Measurements from ENCODE around the gene CDC5L.

CDC5L gene

DNA sequence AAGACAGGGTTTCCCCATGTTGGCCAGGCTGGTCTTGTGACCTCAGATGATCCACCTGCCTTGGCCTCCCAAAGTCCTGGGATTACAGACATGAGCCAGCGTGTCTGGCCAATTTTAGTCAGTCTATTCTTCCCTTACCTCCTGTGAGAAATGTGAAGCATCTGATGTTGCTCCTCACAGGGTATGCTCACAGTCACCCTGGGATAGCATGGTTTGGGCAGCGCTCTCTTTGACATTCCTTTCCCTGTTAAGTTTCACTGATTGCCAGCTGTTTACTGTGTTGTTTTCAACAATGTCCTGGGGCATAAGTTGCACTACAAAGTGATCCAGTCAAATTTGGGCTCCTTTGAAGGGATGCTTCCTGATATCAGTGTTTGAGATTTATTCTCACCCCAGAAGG lies 13.1 kb downstream of the CDC5L start:
- Histone ChIP-seq H3K36me3 (ENCODE audit: insufficient read depth, low read length) (peaks cover 88% of the 10 kb centered on the region), H3K9me3 (ENCODE audit: low read depth, low read length) (no peaks in the 10 kb centered on the region), H3K9ac (ENCODE audit: insufficient read length) (no peak overlapping the region), H3K27ac (no peak overlapping the region), H3K4me3 (no peak overlapping the region)
- TF ChIP-seq FOXP2 (optimal IDR thresholded peaks at IDR 0.05; ENCODE audit: control extremely low read depth, extremely low read length, insufficient read depth): no peak
- TF ChIP-seq EZH2 (IDR thresholded peaks at IDR 0.05): no peak
- TF ChIP-seq POLR2AphosphoS5 (IDR thresholded peaks at IDR 0.05; ENCODE audit: borderline replicate concordance, low read depth, low read length): no peak
- DNase-seq (ENCODE audit: low read depth, low spot score): no peak

DNA sequence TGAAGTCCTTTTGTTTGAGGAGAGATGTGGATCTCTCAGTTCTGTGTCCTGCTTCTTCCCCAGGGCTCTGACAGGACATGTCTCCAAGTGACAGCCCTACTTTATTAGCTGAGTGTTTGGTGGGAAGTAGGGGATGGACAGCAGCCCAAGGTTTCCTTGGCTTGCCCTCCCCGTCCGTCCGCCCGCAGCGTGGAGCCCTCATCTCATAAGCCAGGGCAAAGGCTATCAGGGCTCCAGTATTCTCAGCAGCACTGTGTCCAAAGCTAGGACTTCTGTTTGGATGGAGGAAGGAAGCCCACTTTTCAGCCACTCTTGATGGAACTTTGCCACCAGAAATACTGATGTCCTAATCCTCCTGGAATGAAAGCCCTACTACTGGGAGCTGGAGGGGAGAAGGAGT lies 13.6 kb downstream of the CDC5L start:
- Histone ChIP-seq H3K4me3 (no peak overlapping the region), H3K9ac (ENCODE audit: insufficient read length) (no peak overlapping the region), H3K36me3 (ENCODE audit: insufficient read depth, low read length) (peaks cover 88% of the 10 kb centered on the region), H3K9me3 (ENCODE audit: low read depth, low read length) (no peaks in the 10 kb centered on the region), H3K27ac (no peak overlapping the region)
- DNase-seq (ENCODE audit: low read depth, low spot score): no peak
- TF ChIP-seq POLR2AphosphoS5 (IDR thresholded peaks at IDR 0.05; ENCODE audit: borderline replicate concordance, low read depth, low read length) (no peak), FOXP2 (optimal IDR thresholded peaks at IDR 0.05; ENCODE audit: control extremely low read depth, extremely low read length, insufficient read depth) (no peak), EZH2 (IDR thresholded peaks at IDR 0.05) (no peak)

- TF ChIP-seq FOXP2 (optimal IDR thresholded peaks at IDR 0.05; ENCODE audit: control extremely low read depth, extremely low read length, insufficient read depth) (no peak), POLR2AphosphoS5 (IDR thresholded peaks at IDR 0.05; ENCODE audit: borderline replicate concordance, low read depth, low read length) (no peak), EZH2 (IDR thresholded peaks at IDR 0.05) (no peak)
- H3K9me3 ChIP-seq (ENCODE audit: low read depth, low read length): no peaks in the 10 kb centered on the region
- peak overlapping the region; percentile 17; the same call in 1 of the 2 replicates for H3K27ac ChIP-seq
- H3K9ac ChIP-seq (ENCODE audit: insufficient read length): no peak overlapping the region
- peaks cover 88% of the 10 kb centered on the region for H3K36me3 ChIP-seq (ENCODE audit: insufficient read depth, low read length)
- no peak for DNase-seq (ENCODE audit: low read depth, low spot score)
- H3K4me3 ChIP-seq: no peak overlapping the region
Observed at GRCh38 chr6:44404022-44404714, 16.7 kb downstream of the CDC5L start.

- peak overlapping the region; percentile 17; the same call in 1 of the 2 replicates for H3K27ac ChIP-seq
- H3K36me3 ChIP-seq (ENCODE audit: insufficient read depth, low read length): peaks cover 92% of the 10 kb centered on the region
- no peak overlapping the region for H3K4me3 ChIP-seq
- no peaks in the 10 kb centered on the region for H3K9me3 ChIP-seq (ENCODE audit: low read depth, low read length)
- no peak overlapping the region for H3K9ac ChIP-seq (ENCODE audit: insufficient read length)
- DNase-seq (ENCODE audit: low read depth, low spot score): no peak
- no peak for TF ChIP-seq EZH2 (IDR thresholded peaks at IDR 0.05)
- no peak for TF ChIP-seq POLR2AphosphoS5 (IDR thresholded peaks at IDR 0.05; ENCODE audit: borderline replicate concordance, low read depth, low read length)
- TF ChIP-seq FOXP2 (optimal IDR thresholded peaks at IDR 0.05; ENCODE audit: control extremely low read depth, extremely low read length, insufficient read depth): no peak
Observed at GRCh38 chr6:44404715-44405099, 17.2 kb downstream of the CDC5L start.

DNA sequence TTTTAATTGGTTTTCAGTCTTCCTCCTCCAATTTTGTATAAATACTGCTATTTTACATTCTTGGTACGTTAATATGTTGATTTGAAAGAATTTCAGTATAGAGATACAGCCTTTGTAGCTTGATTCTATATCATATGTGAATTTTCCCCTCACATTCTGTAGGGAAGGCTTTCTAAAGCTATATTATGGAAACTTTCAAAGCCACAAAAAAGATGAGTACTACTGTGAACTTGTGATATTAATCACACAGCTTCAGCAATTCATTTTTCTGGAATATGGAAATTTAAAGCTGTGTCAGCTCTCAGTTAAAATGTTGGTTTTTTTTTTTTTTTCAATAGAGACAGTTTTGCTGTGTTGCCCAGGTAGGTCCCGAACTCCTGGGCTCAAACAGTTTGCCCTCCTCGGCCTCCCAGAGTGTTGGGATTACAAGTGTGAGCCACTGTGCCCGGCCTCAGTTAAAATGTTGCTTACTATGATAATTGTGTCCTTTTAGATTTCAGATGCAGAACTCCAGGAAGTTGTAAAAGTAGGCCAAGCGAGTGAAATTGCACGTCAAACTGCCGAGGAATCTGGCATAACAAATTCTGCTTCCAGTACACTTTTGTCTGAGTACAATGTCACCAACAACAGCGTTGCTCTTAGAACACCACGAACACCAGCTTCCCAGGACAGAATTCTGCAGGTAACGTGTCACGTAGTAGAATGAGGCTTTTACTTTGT lies 20.6 kb downstream of the CDC5L start:
- no peak for TF ChIP-seq FOXP2 (optimal IDR thresholded peaks at IDR 0.05; ENCODE audit: control extremely low read depth, extremely low read length, insufficient read depth)
- no peak for TF ChIP-seq POLR2AphosphoS5 (IDR thresholded peaks at IDR 0.05; ENCODE audit: borderline replicate concordance, low read depth, low read length)
- TF ChIP-seq EZH2 (IDR thresholded peaks at IDR 0.05): no peak
- peaks cover 94% of the 10 kb centered on the region for H3K36me3 ChIP-seq (ENCODE audit: insufficient read depth, low read length)
- peak overlapping the region; percentile 51 for H3K4me3 ChIP-seq
- no peaks in the 10 kb centered on the region for H3K9me3 ChIP-seq (ENCODE audit: low read depth, low read length)
- DNase-seq (ENCODE audit: low read depth, low spot score): peak; percentile 66
- peak overlapping the region; percentile 56 for H3K9ac ChIP-seq (ENCODE audit: insufficient read length)
- peak overlapping the region; percentile 92 for H3K27ac ChIP-seq

- peaks cover 94% of the 10 kb centered on the region for H3K36me3 ChIP-seq (ENCODE audit: insufficient read depth, low read length)
- H3K9me3 ChIP-seq (ENCODE audit: low read depth, low read length): no peaks in the 10 kb centered on the region
- no peak overlapping the region for H3K4me3 ChIP-seq
- no peak for DNase-seq (ENCODE audit: low read depth, low spot score)
- H3K9ac ChIP-seq (ENCODE audit: insufficient read length): no peak overlapping the region
- H3K27ac ChIP-seq: peak overlapping the region; percentile 92
- TF ChIP-seq FOXP2 (optimal IDR thresholded peaks at IDR 0.05; ENCODE audit: control extremely low read depth, extremely low read length, insufficient read depth) (no peak), EZH2 (IDR thresholded peaks at IDR 0.05) (no peak), POLR2AphosphoS5 (IDR thresholded peaks at IDR 0.05; ENCODE audit: borderline replicate concordance, low read depth, low read length) (no peak)
Observed at GRCh38 chr6:44409207-44409794, 21.8 kb downstream of the CDC5L start.

DNA sequence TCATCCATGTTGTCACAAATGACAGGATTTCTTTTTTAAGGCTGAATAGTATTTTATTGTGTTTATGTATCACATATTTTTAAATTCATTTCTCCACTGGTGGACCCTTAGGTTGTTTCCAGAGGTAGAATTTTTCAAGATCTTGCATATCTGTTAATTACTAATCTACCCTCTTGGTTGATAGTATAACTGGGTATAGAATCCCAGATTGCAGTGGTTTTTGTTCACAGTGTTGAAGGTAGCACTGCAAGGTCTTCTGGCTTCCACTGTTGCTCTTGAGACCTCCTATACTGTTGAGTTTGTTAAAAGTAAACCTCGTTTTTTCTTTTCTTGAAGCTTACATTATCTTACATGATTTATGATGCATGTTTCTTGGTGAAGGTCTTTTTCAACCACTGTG lies 22.9 kb downstream of the CDC5L start:
- TF ChIP-seq POLR2AphosphoS5 (IDR thresholded peaks at IDR 0.05; ENCODE audit: borderline replicate concordance, low read depth, low read length) (no peak), EZH2 (IDR thresholded peaks at IDR 0.05) (no peak), FOXP2 (optimal IDR thresholded peaks at IDR 0.05; ENCODE audit: control extremely low read depth, extremely low read length, insufficient read depth) (no peak)
- no peak overlapping the region for H3K4me3 ChIP-seq
- H3K9ac ChIP-seq (ENCODE audit: insufficient read length): no peak overlapping the region
- no peak for DNase-seq (ENCODE audit: low read depth, low spot score)
- peaks cover 93% of the 10 kb centered on the region for H3K36me3 ChIP-seq (ENCODE audit: insufficient read depth, low read length)
- H3K9me3 ChIP-seq (ENCODE audit: low read depth, low read length): no peaks in the 10 kb centered on the region
- H3K27ac ChIP-seq: no peak overlapping the region

DNA sequence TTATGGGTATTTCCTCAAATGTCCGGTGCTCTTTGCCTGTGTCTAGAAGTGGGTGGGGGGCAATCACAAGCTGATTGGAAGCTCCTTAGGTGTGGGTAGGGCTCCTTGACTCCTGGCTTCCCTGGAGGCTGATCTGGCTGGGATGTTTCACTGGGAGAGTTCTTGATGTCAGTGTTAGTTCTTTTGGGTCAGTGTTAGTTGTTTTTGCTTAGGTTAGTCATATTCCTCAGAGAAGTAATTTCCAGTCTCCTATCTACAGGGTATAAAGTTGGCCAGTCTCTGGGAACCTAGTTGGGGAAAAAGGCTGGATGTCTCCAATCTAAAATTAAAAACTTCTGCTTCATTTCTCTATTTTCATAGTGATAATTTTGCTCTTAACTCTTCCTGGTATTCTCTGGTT lies 23.6 kb downstream of the CDC5L start:
- Histone ChIP-seq H3K9ac (ENCODE audit: insufficient read length) (no peak overlapping the region), H3K4me3 (no peak overlapping the region), H3K27ac (no peak overlapping the region), H3K36me3 (ENCODE audit: insufficient read depth, low read length) (peaks cover 93% of the 10 kb centered on the region), H3K9me3 (ENCODE audit: low read depth, low read length) (no peaks in the 10 kb centered on the region)
- TF ChIP-seq EZH2 (IDR thresholded peaks at IDR 0.05) (no peak), FOXP2 (optimal IDR thresholded peaks at IDR 0.05; ENCODE audit: control extremely low read depth, extremely low read length, insufficient read depth) (no peak), POLR2AphosphoS5 (IDR thresholded peaks at IDR 0.05; ENCODE audit: borderline replicate concordance, low read depth, low read length) (no peak)
- no peak for DNase-seq (ENCODE audit: low read depth, low spot score)

Data from SK-N-MC (cell line).